HepG2 (cell line): ENCODE measurements around the gene FLVCR1. TPM values are rescaled to one million over a fixed set of nuclear protein-coding genes. Genes with fewer than 3 reads are reported as not detected.

Experiments
- CEBPB ChIP-seq: IDR thresholded peaks from 2 replicates; pipeline ENCODE4 v1.6.1; 2011; ENCODE audit warnings: low read depth, low read length, improper control_type of control experiment, borderline replicate concordance
- FOSL1 ChIP-seq: sonication (generic); formaldehyde crosslinking; IDR thresholded peaks from 2 replicates; pipeline ENCODE4 v1.9.0; 2021; ENCODE audit warnings: missing genetic modification reagents, borderline replicate concordance
- FOXJ3 ChIP-seq: sonication (generic); formaldehyde crosslinking; IDR thresholded peaks from 2 replicates; pipeline ENCODE4 v1.4.0; 2020; ENCODE audit warnings: missing genetic modification reagents, mild to moderate bottlenecking, borderline replicate concordance
- FOXP1 ChIP-seq, 2 experiments: fragments of 450-650 bp in 1 of 2; IDR thresholded peaks; 2 replicates each; pipeline ENCODE4 v1.6.1; 2017 to 2018; ENCODE audit warnings: antibody characterized with exemption in 1 of 2
- GATAD1 ChIP-seq: IDR thresholded peaks from 2 replicates; pipeline ENCODE4 v1.6.1; 2016; ENCODE audit warnings: missing genetic modification reagents, missing compliant biosample characterization
- HDAC2 ChIP-seq: sonication (generic); formaldehyde crosslinking; IDR thresholded peaks from 2 replicates; pipeline ENCODE4 v1.4.0; 2020; ENCODE audit warnings: missing genetic modification reagents
- KDM6A ChIP-seq: IDR thresholded peaks from 2 replicates; pipeline ENCODE4 v1.6.1; 2016; ENCODE audit warnings: low read depth
- NR2F1 ChIP-seq, 2 experiments: fragments of 450-650 bp in 1 of 2; formaldehyde crosslinking in 1 of 2; IDR thresholded peaks; 2 replicates each; pipeline versions ENCODE4 v1.5.0 to v1.6.1; 2016 to 2020; ENCODE audit warnings: mild to moderate bottlenecking in 1 of 2, missing compliant biosample characterization in 1 of 2, missing genetic modification reagents in 1 of 2, moderate library complexity in 1 of 2
- NR2F2 ChIP-seq: IDR thresholded peaks from 2 replicates; pipeline ENCODE4 v1.6.1; 2012; ENCODE audit warnings: low read depth, inconsistent platforms, borderline replicate concordance
- PHF21A ChIP-seq: sonication (generic); formaldehyde crosslinking; IDR thresholded peaks from 2 replicates; pipeline ENCODE4 v1.5.0; 2020; ENCODE audit warnings: mild to moderate bottlenecking, missing genetic modification reagents
- PLRG1 ChIP-seq: fragments of 450-650 bp; conservative IDR thresholded peaks from 2 replicates; pipeline ENCODE4 v1.6.1; 2016
- RARA ChIP-seq: IDR thresholded peaks from 2 replicates; pipeline ENCODE4 v1.6.1; 2016; ENCODE audit warnings: missing genetic modification reagents, missing compliant biosample characterization
- RFX5 ChIP-seq: IDR thresholded peaks from 2 replicates; pipeline ENCODE4 v1.6.1; 2011; ENCODE audit warnings: low read depth, low read length, improper control_type of control experiment
- RFXANK ChIP-seq: IDR thresholded peaks from 2 replicates; pipeline ENCODE4 v1.6.1; 2016
- RXRB ChIP-seq: IDR thresholded peaks from 2 replicates; pipeline ENCODE4 v1.6.1; 2016; ENCODE audit warnings: borderline replicate concordance, missing genetic modification reagents, missing compliant biosample characterization
- SIX1 ChIP-seq: sonication (generic); formaldehyde crosslinking; IDR thresholded peaks from 2 replicates; pipeline ENCODE4 v1.4.0; 2020; ENCODE audit warnings: missing genetic modification reagents, borderline replicate concordance
- SKI ChIP-seq: fragments of 450-650 bp; IDR thresholded peaks from one replicate; pipeline ENCODE4 v1.6.1; 2018; ENCODE audit warnings: mild to moderate bottlenecking; ENCODE audit not compliant: partially characterized antibody
- SMYD3 ChIP-seq: sonication (generic); formaldehyde crosslinking; IDR thresholded peaks from 2 replicates; pipeline ENCODE4 v1.8.1; 2023; ENCODE audit warnings: mild to moderate bottlenecking, missing genetic modification reagents
- TARDBP ChIP-seq: sonication (generic); formaldehyde crosslinking; IDR thresholded peaks from 2 replicates; pipeline ENCODE4 v1.8.0; 2022; ENCODE audit warnings: mild to moderate bottlenecking, missing genetic modification reagents
- TFAP4 ChIP-seq: sonication (generic); IDR thresholded peaks from 2 replicates; pipeline ENCODE4 v1.6.1; 2016; ENCODE audit warnings: low read depth, borderline replicate concordance
- U2AF2 ChIP-seq: fragments of 200-400 bp; formaldehyde crosslinking; IDR thresholded peaks from 2 replicates; pipeline ENCODE4 v1.6.1; 2017; ENCODE audit warnings: low read depth, mild to moderate bottlenecking, low read length
- ZMYM4 ChIP-seq: sonication (generic); formaldehyde crosslinking; IDR thresholded peaks from 2 replicates; pipeline ENCODE4 v1.8.1; 2023; ENCODE audit warnings: mild to moderate bottlenecking, missing genetic modification reagents
- ZNF251 ChIP-seq: sonication (generic); formaldehyde crosslinking; IDR thresholded peaks from 2 replicates; pipeline ENCODE4 v1.9.0; 2021; ENCODE audit warnings: mild to moderate bottlenecking, missing genetic modification reagents
- ZNF780A ChIP-seq: sonication (generic); formaldehyde crosslinking; IDR thresholded peaks from 2 replicates; pipeline ENCODE4 v1.8.0; 2022; ENCODE audit warnings: mild to moderate bottlenecking, missing genetic modification reagents, moderate library complexity
- ZZZ3 ChIP-seq: sonication (generic); formaldehyde crosslinking; IDR thresholded peaks from 2 replicates; pipeline ENCODE4 v1.4.0; 2020; ENCODE audit warnings: missing genetic modification reagents, mild to moderate bottlenecking, borderline replicate concordance
- polyA plus RNA-seq, 8 experiments: library from polyadenylated mRNA; depleted of rRNA in 3 of 8; stranded (reverse) in 7 of 8; unstranded in 1 of 8; fragments of >200 nt; fragmentation: Illumina TruSeq in 4 of 8; extraction: Trizol in 4 of 8; gene quantifications; 2 replicates each; pipeline versions ENCODE4 v1.2.1 to v1.2.3, GENCODE V29; 2011 to 2016; ENCODE audit warnings: low read depth in 4 of 8, missing spikeins in 1 of 8, mixed read lengths in 1 of 8; ENCODE audit not compliant: insufficient read depth in 1 of 8
- total RNA-seq, 5 experiments: library from RNA; depleted of rRNA; stranded (reverse); fragments of >200 nt; fragmentation: Illumina TruSeq; extraction: Trizol; gene quantifications; 2 replicates each; pipeline ENCODE4 v1.2.3, GENCODE V29; 2016; ENCODE audit warnings: low read depth in 1 of 5
- TF ChIP-seq, protein P1 (sequence below): sonication (generic); formaldehyde crosslinking; conservative IDR thresholded peaks from 2 replicates; pipeline ENCODE4 v1.4.0; 2020; ENCODE audit warnings: mild to moderate bottlenecking, missing genetic modification reagents, moderate library complexity
- TF ChIP-seq, protein P2 (sequence below): sonication (generic); formaldehyde crosslinking; IDR thresholded peaks from 2 replicates; pipeline ENCODE4 v1.8.1; 2023; ENCODE audit warnings: mild to moderate bottlenecking, moderate library complexity, missing genetic modification reagents

The FLVCR1 gene
- total and polyA plus RNA-seq, 2 of the 13 experiments (the other 11 are each of a cell fraction or from before 2014, with no cell fraction given), result 14.8 to 39.8 TPM

GRCh38 chr1:212816567-212817278 lies 41.4 kb upstream of the FLVCR1 start (continued):
- TF ChIP-seq SMYD3 (CRISPR knock-in tag) (peak; percentile 43; the same call in 1 of the 2 replicates), U2AF2 (no peak), ZNF251 (no peak), ZNF780A (CRISPR knock-in tag) (no peak), RXRB (CRISPR knock-in tag) (peak; percentile 78), CEBPB (peak; percentile 88), GATAD1 (CRISPR knock-in tag) (peak; percentile 30; the same call in 1 of the 2 replicates), ZZZ3 (CRISPR knock-in tag) (no peak), SIX1 (CRISPR knock-in tag) (peak; percentile 48; the same call in 1 of the 2 replicates), RFX5 (no peak), PHF21A (CRISPR knock-in tag) (0 out of 2 replicates have a peak, but pooled peaks have one; percentile 23), NR2F1 (CRISPR knock-in tag; IDR thresholded peaks at IDR 0.05) (peak; percentile 28 to 77; a peak in 2 of 4 replicates), RFXANK (CRISPR knock-in tag) (0 out of 2 replicates have a peak, but pooled peaks have one; percentile 4), FOSL1 (CRISPR knock-in tag) (no peak), SKI (peak; percentile 93), KDM6A (CRISPR knock-in tag) (peak; percentile 69), ZMYM4 (CRISPR knock-in tag) (peak; percentile 70), HDAC2 (CRISPR knock-in tag) (peak; percentile 74), TFAP4 (0 out of 2 replicates have a peak, but pooled peaks have one; percentile 9), FOXP1 (IDR thresholded peaks at IDR 0.05) (no peak), FOXP1 (CRISPR knock-in tag; IDR thresholded peaks at IDR 0.05) (peak; percentile 78; the same call in 1 of the 2 replicates), PLRG1 (no peak), RARA (peak; percentile 80), NR2F2 (peak; percentile 48; the same call in 1 of the 2 replicates), FOXJ3 (CRISPR knock-in tag) (peak; percentile 27; the same call in 1 of the 2 replicates), TARDBP (peak; percentile 57; the same call in 1 of the 2 replicates)
- TF ChIP-seq, protein P1, sequence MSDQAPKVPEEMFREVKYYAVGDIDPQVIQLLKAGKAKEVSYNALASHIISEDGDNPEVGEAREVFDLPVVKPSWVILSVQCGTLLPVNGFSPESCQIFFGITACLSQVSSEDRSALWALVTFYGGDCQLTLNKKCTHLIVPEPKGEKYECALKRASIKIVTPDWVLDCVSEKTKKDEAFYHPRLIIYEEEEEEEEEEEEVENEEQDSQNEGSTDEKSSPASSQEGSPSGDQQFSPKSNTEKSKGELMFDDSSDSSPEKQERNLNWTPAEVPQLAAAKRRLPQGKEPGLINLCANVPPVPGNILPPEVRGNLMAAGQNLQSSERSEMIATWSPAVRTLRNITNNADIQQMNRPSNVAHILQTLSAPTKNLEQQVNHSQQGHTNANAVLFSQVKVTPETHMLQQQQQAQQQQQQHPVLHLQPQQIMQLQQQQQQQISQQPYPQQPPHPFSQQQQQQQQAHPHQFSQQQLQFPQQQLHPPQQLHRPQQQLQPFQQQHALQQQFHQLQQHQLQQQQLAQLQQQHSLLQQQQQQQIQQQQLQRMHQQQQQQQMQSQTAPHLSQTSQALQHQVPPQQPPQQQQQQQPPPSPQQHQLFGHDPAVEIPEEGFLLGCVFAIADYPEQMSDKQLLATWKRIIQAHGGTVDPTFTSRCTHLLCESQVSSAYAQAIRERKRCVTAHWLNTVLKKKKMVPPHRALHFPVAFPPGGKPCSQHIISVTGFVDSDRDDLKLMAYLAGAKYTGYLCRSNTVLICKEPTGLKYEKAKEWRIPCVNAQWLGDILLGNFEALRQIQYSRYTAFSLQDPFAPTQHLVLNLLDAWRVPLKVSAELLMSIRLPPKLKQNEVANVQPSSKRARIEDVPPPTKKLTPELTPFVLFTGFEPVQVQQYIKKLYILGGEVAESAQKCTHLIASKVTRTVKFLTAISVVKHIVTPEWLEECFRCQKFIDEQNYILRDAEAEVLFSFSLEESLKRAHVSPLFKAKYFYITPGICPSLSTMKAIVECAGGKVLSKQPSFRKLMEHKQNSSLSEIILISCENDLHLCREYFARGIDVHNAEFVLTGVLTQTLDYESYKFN (CRISPR knock-in tag), result peak; percentile 86
- TF ChIP-seq, protein P2, sequence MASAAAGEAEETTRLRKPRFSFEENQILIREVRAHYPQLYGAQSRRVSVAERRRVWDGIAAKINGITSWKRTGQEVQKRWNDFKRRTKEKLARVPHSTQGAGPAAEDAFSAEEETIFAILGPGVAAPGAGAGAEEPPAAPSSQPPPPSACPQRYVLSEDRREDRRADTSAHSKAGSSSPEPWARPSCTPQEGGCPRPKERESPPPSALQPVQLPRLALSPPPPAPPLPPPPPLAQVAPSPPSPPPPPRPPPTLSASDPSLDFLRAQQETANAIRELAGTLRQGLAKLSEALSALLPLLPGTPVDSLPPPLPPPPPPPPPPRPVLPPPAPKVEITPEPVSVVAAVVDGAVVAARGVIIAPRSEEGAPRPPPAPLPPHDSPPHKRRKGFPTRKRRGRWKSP (CRISPR knock-in tag), result no peak
